Right atrium auricular region (tissue), 2 donors: ENCODE measurements around the gene LRRTM3. TPM values are rescaled to one million over a fixed set of nuclear protein-coding genes. Genes with fewer than 3 reads are reported as not detected.

Experiments used
- DNase-seq: peaks from one replicate; pipeline ENCODE4 v3.0.0-alpha.2; 2019; ENCODE audit warnings: low spot score
- H3K27ac ChIP-seq, 2 donors: fragments of 200-600 bp; sonication (generic); 1 replicate in 1 of 2; 2 replicates in 1 of 2; pipeline ENCODE4 v1.5.1; 2016 to 2019
- H3K27me3 ChIP-seq, 2 donors: fragments of 200-600 bp; sonication (generic); one replicate each; pipeline versions ENCODE4 v1.5.1 to v1.6.0; 2017 to 2019
- H3K36me3 ChIP-seq: fragments of 200-600 bp; sonication (generic); one replicate; pipeline ENCODE4 v1.5.1; 2016
- H3K4me1 ChIP-seq, 2 donors: fragments of 200-600 bp; sonication (generic); one replicate each; pipeline versions ENCODE4 v1.5.1 to v1.6.0; 2017 to 2019
- H3K4me3 ChIP-seq, 2 donors: fragments of 200-600 bp; sonication (generic); 1 replicate in 1 of 2; 2 replicates in 1 of 2; pipeline ENCODE4 v1.5.1; 2017 to 2019; ENCODE audit warnings: mild to moderate bottlenecking in 1 of 2, moderate library complexity in 1 of 2
- H3K9me3 ChIP-seq, 2 donors: fragments of 200-600 bp; sonication (generic); one replicate each; pipeline ENCODE4 v1.5.1; 2019
- CTCF ChIP-seq, 2 donors: fragments of 200-600 bp; sonication (generic); IDR thresholded peaks; one replicate each; pipeline ENCODE4 v1.5.1; 2019; ENCODE audit warnings: antibody characterized with exemption in 2 of 2
- total RNA-seq, 2 donors: library from RNA; depleted of rRNA; stranded (reverse); fragments of >200 nt; gene quantifications; one replicate each; pipeline ENCODE4 v1.1.0, GENCODE V29; 2016

LRRTM3 gene
- total RNA-seq, 2 donors from 2014 or later, result not detected

DNA sequence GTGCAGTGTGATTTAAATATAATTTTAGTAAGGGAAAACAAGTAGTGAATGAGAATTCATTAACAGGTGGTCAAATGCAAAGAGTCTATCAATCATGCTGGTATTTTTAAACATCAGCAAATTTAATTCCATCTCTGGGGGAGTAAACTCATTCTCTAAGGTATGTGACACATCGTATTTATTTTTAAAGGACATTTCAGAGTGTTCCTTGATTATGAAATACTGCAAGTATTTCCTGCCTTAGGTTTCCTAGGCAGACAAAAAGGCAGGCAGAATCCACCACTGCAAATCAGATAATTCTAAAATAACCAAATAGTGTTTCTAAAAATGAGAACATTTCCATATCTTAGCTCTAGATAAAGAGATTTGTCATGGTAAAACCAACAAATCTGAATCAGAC lies 193.8 kb downstream of the LRRTM3 start:
- H3K36me3 ChIP-seq, result no peaks in the 10 kb centered on the region
- no peaks in the 10 kb centered on the region for H3K9me3 ChIP-seq
- no peak for TF ChIP-seq CTCF (IDR thresholded peaks at IDR 0.05)
- H3K27me3 ChIP-seq, result no peaks in the 10 kb centered on the region
- H3K4me1 ChIP-seq, result peaks cover 0 to 7% of the 10 kb centered on the region in 2 donors
- H3K4me3 ChIP-seq, result no peak overlapping the region
- no peak for DNase-seq
- no peak overlapping the region for H3K27ac ChIP-seq

DNA sequence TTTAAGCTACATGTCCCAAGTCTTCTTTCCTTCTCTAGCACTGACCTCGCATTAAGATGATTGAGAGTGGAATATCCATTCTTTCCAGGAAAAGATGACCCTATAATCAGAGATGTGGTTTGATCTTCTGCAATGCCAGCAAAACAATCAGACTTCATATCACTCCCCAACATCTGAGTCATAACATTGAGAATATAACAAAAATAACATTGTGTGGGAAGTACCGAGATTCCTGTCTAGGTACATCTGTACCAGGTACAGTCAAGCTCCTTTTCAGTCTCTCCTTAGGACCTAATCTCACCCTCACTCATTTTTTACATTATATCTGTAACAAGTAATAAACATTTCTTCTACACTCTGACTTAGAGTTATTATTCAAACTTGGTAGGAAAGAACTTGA lies 201.6 kb downstream of the LRRTM3 start:
- Histone ChIP-seq H3K27me3 (no peaks in the 10 kb centered on the region), H3K4me3 (no peak overlapping the region), H3K9me3 (no peaks in the 10 kb centered on the region), H3K36me3 (no peaks in the 10 kb centered on the region), H3K4me1 (no peaks in the 10 kb centered on the region), H3K27ac (no peak overlapping the region)
- no peak for DNase-seq
- no peak for TF ChIP-seq CTCF (IDR thresholded peaks at IDR 0.05)

DNA sequence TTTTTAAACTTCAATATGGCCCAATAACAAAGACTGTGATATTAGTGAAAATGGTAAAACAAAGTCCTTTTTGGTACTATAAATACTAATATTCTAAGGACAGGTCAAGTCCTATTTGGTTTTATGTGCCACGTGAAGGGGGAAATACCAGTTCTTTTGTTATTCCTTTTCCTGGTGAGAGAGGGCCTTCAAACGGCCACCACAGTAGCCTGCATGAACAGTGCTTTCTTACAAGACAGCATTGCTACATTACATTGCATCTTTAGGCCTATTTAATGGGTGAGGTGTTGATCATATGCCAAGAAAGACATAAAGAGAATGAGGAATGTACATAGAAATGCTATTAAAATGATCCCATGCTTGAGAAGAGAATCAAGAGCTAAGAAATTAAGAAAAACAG lies 214.8 kb downstream of the LRRTM3 start:
- no peak overlapping the region for H3K27ac ChIP-seq

GRCh38 chr10:67141300-67141699 lies 215.5 kb downstream of the LRRTM3 start:
- no peak overlapping the region for H3K27ac ChIP-seq
- no peak overlapping the region for H3K4me3 ChIP-seq
- no peaks in the 10 kb centered on the region for H3K27me3 ChIP-seq
- no peak for TF ChIP-seq CTCF (IDR thresholded peaks at IDR 0.05)
- no peaks in the 10 kb centered on the region for H3K4me1 ChIP-seq
- DNase-seq, result no peak
- H3K36me3 ChIP-seq, result no peaks in the 10 kb centered on the region
- H3K9me3 ChIP-seq, result no peaks in the 10 kb centered on the region

More for the DNA sequence above, 214.8 kb downstream of the LRRTM3 start:
- no peak for TF ChIP-seq CTCF (IDR thresholded peaks at IDR 0.05)
- no peak overlapping the region for H3K4me3 ChIP-seq
- DNase-seq, result no peak
- no peaks in the 10 kb centered on the region for H3K27me3 ChIP-seq
- no peaks in the 10 kb centered on the region for H3K9me3 ChIP-seq
- H3K36me3 ChIP-seq, result no peaks in the 10 kb centered on the region
- no peaks in the 10 kb centered on the region for H3K4me1 ChIP-seq

DNA sequence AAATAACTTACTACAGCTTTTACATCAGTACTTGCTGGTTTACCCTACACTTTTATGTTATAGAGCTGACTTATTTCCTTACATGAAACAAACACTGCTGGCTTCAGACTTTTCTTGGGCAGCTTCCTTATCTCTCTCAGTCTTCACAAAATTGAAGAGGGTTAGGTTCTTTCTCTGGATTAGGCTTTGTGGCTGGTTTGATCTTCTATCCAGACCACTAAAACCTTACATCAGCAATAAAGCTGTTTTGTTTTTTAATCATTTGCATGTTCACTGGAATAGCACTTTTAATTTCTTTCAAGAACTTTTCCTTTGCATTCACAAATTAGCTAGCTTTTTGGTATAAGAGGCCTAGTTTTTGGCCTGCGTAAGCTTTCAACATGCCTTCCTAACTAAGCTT lies 218.7 kb downstream of the LRRTM3 start:
- no peak for DNase-seq
- no peak overlapping the region for H3K27ac ChIP-seq
- no peak for TF ChIP-seq CTCF (IDR thresholded peaks at IDR 0.05)
- no peak overlapping the region for H3K4me3 ChIP-seq
- H3K4me1 ChIP-seq, result no peaks in the 10 kb centered on the region
- no peaks in the 10 kb centered on the region for H3K36me3 ChIP-seq
- H3K27me3 ChIP-seq, result no peaks in the 10 kb centered on the region
- no peaks in the 10 kb centered on the region for H3K9me3 ChIP-seq
